ENCODE data around the gene VCL.
"Not testable (repeated sequence)": the region's sequence is repeated elsewhere in the genome, so short reads cannot be mapped to it uniquely, and the experiment has no call there.

Gene VCL

DNA sequence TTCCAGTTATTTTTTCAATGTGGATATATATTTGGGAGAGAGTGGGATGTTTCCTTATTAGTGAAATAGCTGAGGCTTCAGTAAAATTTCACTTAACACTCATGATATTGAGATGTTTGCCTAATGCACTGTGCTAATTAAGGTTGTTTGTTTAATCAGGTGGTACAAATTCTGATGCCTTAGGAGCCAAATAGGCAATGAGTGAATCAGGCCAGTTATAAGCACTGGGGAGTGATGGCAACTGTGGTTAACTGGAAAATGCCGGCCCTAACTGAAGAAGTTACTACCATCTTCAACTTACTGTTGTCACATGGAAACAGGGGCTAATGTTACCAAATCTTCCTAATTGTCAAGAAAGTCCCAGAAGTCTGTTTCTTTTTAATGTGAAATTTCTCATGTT is 32.0 kb downstream of the VCL start:
- TF ChIP-seq, protein P1, sequence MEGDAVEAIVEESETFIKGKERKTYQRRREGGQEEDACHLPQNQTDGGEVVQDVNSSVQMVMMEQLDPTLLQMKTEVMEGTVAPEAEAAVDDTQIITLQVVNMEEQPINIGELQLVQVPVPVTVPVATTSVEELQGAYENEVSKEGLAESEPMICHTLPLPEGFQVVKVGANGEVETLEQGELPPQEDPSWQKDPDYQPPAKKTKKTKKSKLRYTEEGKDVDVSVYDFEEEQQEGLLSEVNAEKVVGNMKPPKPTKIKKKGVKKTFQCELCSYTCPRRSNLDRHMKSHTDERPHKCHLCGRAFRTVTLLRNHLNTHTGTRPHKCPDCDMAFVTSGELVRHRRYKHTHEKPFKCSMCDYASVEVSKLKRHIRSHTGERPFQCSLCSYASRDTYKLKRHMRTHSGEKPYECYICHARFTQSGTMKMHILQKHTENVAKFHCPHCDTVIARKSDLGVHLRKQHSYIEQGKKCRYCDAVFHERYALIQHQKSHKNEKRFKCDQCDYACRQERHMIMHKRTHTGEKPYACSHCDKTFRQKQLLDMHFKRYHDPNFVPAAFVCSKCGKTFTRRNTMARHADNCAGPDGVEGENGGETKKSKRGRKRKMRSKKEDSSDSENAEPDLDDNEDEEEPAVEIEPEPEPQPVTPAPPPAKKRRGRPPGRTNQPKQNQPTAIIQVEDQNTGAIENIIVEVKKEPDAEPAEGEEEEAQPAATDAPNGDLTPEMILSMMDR (conservative IDR thresholded peaks at IDR 0.05; ENCODE audit: control insufficient read depth, insufficient read depth, low read depth, low read length), result no peak
- DNase-seq (ENCODE audit: low read depth), result no peak
- no peak overlapping the region for H3K4me3 ChIP-seq (ENCODE audit: control insufficient read depth, low read depth, low read length)

DNA sequence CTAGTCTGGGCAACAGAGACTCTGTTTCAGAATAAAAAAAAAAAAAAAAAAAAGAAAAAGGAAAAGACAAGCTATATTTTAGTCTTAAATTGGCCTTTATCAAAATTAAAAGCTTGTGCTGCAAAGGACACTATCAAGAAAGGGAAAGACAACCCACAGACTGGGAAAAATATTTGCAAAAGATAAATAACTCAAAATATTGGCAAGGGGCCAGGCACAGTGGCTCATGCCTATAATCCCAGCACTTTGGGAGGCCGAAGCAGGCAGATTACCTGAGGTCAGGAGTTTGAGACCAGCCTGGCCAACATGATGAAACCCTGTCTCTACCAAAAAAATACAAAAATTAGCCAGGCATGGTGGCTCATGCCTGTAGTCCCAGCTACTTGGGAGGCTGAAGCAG is 34.3 kb downstream of the VCL start:
- not testable (repeated sequence) for H3K4me3 ChIP-seq (ENCODE audit: control insufficient read depth, low read depth, low read length); DNase-seq (ENCODE audit: low read depth)

GRCh38 chr10:74032900-74033655 is 35.2 kb downstream of the VCL start:
- DNase-seq (ENCODE audit: low read depth), result no peak
- TF ChIP-seq, protein P1 (conservative IDR thresholded peaks at IDR 0.05; ENCODE audit: control insufficient read depth, insufficient read depth, low read depth, low read length), result no peak
- no peak overlapping the region for H3K4me3 ChIP-seq (ENCODE audit: control insufficient read depth, low read depth, low read length)

GRCh38 chr10:74033702-74034101 is 35.8 kb downstream of the VCL start:
- H3K4me3 ChIP-seq (ENCODE audit: control insufficient read depth, low read depth, low read length), result no peak overlapping the region
- no peak for DNase-seq (ENCODE audit: low read depth)
- TF ChIP-seq, protein P1 (conservative IDR thresholded peaks at IDR 0.05; ENCODE audit: control insufficient read depth, insufficient read depth, low read depth, low read length), result no peak

GRCh38 chr10:74034301-74034700 is 36.4 kb downstream of the VCL start:
- no peak for DNase-seq (ENCODE audit: low read depth)
- TF ChIP-seq, protein P1 (conservative IDR thresholded peaks at IDR 0.05; ENCODE audit: control insufficient read depth, insufficient read depth, low read depth, low read length), result no peak
- H3K4me3 ChIP-seq (ENCODE audit: control insufficient read depth, low read depth, low read length), result no peak overlapping the region

DNA sequence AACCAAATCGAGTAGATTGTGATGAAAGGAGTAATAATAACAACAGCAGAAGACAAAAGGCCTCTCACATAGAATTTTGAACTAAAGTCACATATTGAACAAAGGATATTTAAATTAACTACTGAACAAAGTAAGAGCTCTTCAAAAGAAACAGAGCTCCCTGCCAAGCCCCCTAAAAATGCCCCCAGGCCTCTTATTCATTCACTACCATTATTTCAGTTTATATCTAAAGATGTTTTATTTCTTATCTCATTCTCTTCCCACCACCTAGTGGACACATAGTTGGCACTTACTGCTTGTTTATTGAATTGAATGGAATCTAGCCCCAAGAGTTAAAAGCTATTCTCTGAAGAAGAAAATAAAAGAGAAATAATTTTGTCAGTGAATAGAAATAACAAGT is 37.4 kb downstream of the VCL start:
- H3K4me3 ChIP-seq (ENCODE audit: control insufficient read depth, low read depth, low read length), result no peak overlapping the region
- no peak for DNase-seq (ENCODE audit: low read depth)
- TF ChIP-seq, protein P1 (conservative IDR thresholded peaks at IDR 0.05; ENCODE audit: control insufficient read depth, insufficient read depth, low read depth, low read length), result peak; percentile 38

DNA sequence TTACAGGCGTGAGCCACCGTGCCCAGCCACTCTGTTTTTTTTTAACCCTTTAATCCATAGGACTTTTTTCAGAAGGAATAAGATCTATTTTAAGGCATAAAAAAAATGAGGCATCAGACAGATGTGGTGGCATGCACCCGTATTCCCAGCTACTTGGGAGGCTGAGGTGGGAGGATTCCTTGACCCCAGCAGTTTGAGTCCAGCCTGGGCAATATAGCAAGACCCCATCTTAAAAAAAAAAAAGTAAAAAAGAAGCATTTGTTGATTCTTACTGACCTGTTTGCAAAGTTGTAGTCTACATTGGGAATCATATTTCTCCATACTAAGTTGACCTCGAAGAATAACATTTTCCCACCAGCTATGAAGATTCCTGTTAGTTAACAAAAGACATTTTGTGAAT is 38.6 kb downstream of the VCL start:
- H3K4me3 ChIP-seq (ENCODE audit: control insufficient read depth, low read depth, low read length), result no peak overlapping the region
- TF ChIP-seq, protein P1 (conservative IDR thresholded peaks at IDR 0.05; ENCODE audit: control insufficient read depth, insufficient read depth, low read depth, low read length), result no peak
- no peak for DNase-seq (ENCODE audit: low read depth)
